Measurements from ENCODE around the gene COA4.

The COA4 gene

GRCh38 chr11:73866095-73866579, 10.5 kb downstream of the COA4 start:
- no peak for DNase-seq (ENCODE audit: low read depth)

- no peak for DNase-seq (ENCODE audit: low read depth)
Measured at GRCh38 chr11:73862986-73863385, 13.7 kb downstream of the COA4 start.

- no peak for DNase-seq (ENCODE audit: low read depth)
Measured at GRCh38 chr11:73860202-73860601, 16.4 kb downstream of the COA4 start.

GRCh38 chr11:73859671-73860070, 17.0 kb downstream of the COA4 start:
- no peak for DNase-seq (ENCODE audit: low read depth)

GRCh38 chr11:73856031-73856567, 20.5 kb downstream of the COA4 start:
- DNase-seq (ENCODE audit: low read depth), result no peak

- DNase-seq (ENCODE audit: low read depth), result no peak
Measured at GRCh38 chr11:73854680-73855079, 22.0 kb downstream of the COA4 start.

- no peak for DNase-seq (ENCODE audit: low read depth)
Measured at GRCh38 chr11:73852049-73852448, 24.6 kb downstream of the COA4 start.

GRCh38 chr11:73851046-73851764, 25.4 kb downstream of the COA4 start:
- DNase-seq (ENCODE audit: low read depth), result no peak

GRCh38 chr11:73839123-73839457, 37.6 kb downstream of the COA4 start:
- no peak for DNase-seq (ENCODE audit: low read depth)

GRCh38 chr11:73838443-73839122, 38.1 kb downstream of the COA4 start:
- no peak for DNase-seq (ENCODE audit: low read depth)

- DNase-seq (ENCODE audit: low read depth), result no peak
Measured at GRCh38 chr11:73833067-73833466, 43.6 kb downstream of the COA4 start.

- no peak for DNase-seq (ENCODE audit: low read depth)
Measured at GRCh38 chr11:73830261-73830660, 46.4 kb downstream of the COA4 start.

All from stimulated activated CD8-positive, alpha-beta memory T cell treated with anti-CD3 and anti-CD28 coated beads, Interleukin-12 subunit alpha, Interleukin-12 subunit beta, amount 100 ng/mL, for 1 hour (primary cell).